PFSK-1 (cell line): ENCODE results near the gene ANAPC7.
A peak's percentile ranks its signal among the peaks of the same experiment; 100 is the strongest.

ENCODE experiments used
- FOXP2 ChIP-seq: optimal IDR thresholded peaks from 2 replicates; pipeline ENCODE3; 2011; ENCODE audit warnings: borderline replicate concordance, control low read depth, inconsistent platforms; ENCODE audit not compliant: insufficient read depth; ENCODE audit errors: extremely low read length, extremely low read depth
- POLR2AphosphoS5 ChIP-seq: IDR thresholded peaks from 2 replicates; pipeline ENCODE4 v1.6.1; 2012; ENCODE audit warnings: low read depth, mild to moderate bottlenecking, control low read depth, low read length, moderate library complexity
- SIN3A ChIP-seq: IDR thresholded peaks from 2 replicates; pipeline ENCODE4 v1.6.1; 2012; ENCODE audit warnings: mild to moderate bottlenecking, low read length, moderate library complexity, borderline replicate concordance; ENCODE audit not compliant: insufficient read depth
- TAF1 ChIP-seq: IDR thresholded peaks from 2 replicates; pipeline ENCODE4 v1.6.1; 2012; ENCODE audit warnings: low read length, control low read depth, borderline replicate concordance; ENCODE audit not compliant: insufficient read depth
- TF ChIP-seq, protein P1 (sequence below), 2 experiments: IDR thresholded peaks; 2 replicates each; pipeline versions ENCODE4 v1.6.1 to v1.8.0; 2011 to 2012; ENCODE audit warnings: low read depth in 2 of 2, low read length in 2 of 2, control low read depth in 1 of 2, inconsistent platforms in 1 of 2, mild to moderate bottlenecking in 1 of 2, moderate library complexity in 1 of 2; ENCODE audit not compliant: insufficient read depth in 1 of 2

ANAPC7 gene

GRCh38 chr12:110349514-110350151 lies 53.9 kb downstream of the ANAPC7 start:
- TF ChIP-seq FOXP2 (no peak), POLR2AphosphoS5 (peak; percentile 30; the same call in 1 of the 2 replicates)

DNA sequence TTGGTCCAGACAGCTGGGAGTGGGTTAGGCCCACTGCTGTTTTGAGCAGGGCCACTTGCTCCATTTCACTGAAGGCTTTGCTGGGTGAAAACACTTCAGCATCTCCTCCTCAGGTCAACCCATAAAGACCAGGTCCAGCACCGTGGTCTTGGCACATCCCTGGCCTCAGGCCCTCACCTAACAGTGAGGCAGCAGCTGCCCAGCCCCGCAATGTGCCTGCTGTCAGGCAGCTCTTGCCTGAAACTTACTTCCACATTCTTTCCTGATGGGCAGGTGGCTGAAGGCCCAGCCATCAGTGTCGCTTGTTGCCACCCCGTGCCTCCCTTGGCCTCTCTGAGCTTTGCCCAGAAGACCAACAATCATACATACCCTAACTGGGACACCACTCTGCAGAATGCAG lies 54.4 kb downstream of the ANAPC7 start:
- no peak for TF ChIP-seq FOXP2

GRCh38 chr12:110348431-110349059 lies 55.0 kb downstream of the ANAPC7 start:
- TF ChIP-seq TAF1 (no peak), FOXP2 (no peak), POLR2AphosphoS5 (0 out of 2 replicates have a peak, but pooled peaks have one; percentile 28), SIN3A (no peak)
- TF ChIP-seq, protein P1, sequence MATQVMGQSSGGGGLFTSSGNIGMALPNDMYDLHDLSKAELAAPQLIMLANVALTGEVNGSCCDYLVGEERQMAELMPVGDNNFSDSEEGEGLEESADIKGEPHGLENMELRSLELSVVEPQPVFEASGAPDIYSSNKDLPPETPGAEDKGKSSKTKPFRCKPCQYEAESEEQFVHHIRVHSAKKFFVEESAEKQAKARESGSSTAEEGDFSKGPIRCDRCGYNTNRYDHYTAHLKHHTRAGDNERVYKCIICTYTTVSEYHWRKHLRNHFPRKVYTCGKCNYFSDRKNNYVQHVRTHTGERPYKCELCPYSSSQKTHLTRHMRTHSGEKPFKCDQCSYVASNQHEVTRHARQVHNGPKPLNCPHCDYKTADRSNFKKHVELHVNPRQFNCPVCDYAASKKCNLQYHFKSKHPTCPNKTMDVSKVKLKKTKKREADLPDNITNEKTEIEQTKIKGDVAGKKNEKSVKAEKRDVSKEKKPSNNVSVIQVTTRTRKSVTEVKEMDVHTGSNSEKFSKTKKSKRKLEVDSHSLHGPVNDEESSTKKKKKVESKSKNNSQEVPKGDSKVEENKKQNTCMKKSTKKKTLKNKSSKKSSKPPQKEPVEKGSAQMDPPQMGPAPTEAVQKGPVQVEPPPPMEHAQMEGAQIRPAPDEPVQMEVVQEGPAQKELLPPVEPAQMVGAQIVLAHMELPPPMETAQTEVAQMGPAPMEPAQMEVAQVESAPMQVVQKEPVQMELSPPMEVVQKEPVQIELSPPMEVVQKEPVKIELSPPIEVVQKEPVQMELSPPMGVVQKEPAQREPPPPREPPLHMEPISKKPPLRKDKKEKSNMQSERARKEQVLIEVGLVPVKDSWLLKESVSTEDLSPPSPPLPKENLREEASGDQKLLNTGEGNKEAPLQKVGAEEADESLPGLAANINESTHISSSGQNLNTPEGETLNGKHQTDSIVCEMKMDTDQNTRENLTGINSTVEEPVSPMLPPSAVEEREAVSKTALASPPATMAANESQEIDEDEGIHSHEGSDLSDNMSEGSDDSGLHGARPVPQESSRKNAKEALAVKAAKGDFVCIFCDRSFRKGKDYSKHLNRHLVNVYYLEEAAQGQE (IDR thresholded peaks at IDR 0.05; ENCODE audit: insufficient read depth in 1 of 2, low read depth in 2 of 2, low read length in 2 of 2): no peak

- TF ChIP-seq POLR2AphosphoS5 (no peak), SIN3A (no peak), FOXP2 (no peak), TAF1 (no peak)
- TF ChIP-seq, protein P1 (IDR thresholded peaks at IDR 0.05; ENCODE audit: insufficient read depth in 1 of 2, low read depth in 2 of 2, low read length in 2 of 2): no peak
Observed at GRCh38 chr12:110347767-110348166, 55.7 kb downstream of the ANAPC7 start.

DNA sequence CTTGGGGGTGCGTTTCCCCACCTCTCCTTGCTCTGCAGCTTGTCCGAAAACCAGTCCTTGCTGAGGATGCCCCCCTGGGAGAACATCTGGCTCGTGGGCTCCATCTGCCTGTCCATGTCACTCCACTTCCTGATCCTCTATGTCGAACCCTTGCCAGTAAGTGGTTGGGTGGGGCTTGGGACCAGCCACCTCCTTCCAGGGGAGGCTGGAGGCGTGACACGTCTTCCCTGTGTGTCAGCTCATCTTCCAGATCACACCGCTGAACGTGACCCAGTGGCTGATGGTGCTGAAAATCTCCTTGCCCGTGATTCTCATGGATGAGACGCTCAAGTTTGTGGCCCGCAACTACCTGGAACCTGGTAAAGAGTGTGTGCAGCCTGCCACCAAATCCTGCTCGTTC lies 57.5 kb downstream of the ANAPC7 start:
- TF ChIP-seq SIN3A (no peak), TAF1 (no peak), FOXP2 (no peak), POLR2AphosphoS5 (no peak)
- TF ChIP-seq, protein P1 (IDR thresholded peaks at IDR 0.05; ENCODE audit: insufficient read depth in 1 of 2, low read depth in 2 of 2, low read length in 2 of 2): no peak

- TF ChIP-seq, protein P1 (IDR thresholded peaks at IDR 0.05; ENCODE audit: insufficient read depth in 1 of 2, low read depth in 2 of 2, low read length in 2 of 2): no peak
- TF ChIP-seq SIN3A: no peak
- no peak for TF ChIP-seq TAF1
- TF ChIP-seq POLR2AphosphoS5: no peak
- TF ChIP-seq FOXP2: no peak
Observed at GRCh38 chr12:110345176-110345661, 58.3 kb downstream of the ANAPC7 start.
